Erythroblast (primary cell): ENCODE measurements around the gene TSC1.

ENCODE experiments used
- GATA1 ChIP-seq: IDR thresholded peaks from 2 replicates; pipeline ENCODE4 v1.6.1; 2011; ENCODE audit warnings: low read depth, mild to moderate bottlenecking, control low read depth, low read length, moderate library complexity
- POLR2A ChIP-seq: IDR thresholded peaks from 2 replicates; pipeline ENCODE4 v1.6.1; 2011; ENCODE audit warnings: mild to moderate bottlenecking, low read length

DNA sequence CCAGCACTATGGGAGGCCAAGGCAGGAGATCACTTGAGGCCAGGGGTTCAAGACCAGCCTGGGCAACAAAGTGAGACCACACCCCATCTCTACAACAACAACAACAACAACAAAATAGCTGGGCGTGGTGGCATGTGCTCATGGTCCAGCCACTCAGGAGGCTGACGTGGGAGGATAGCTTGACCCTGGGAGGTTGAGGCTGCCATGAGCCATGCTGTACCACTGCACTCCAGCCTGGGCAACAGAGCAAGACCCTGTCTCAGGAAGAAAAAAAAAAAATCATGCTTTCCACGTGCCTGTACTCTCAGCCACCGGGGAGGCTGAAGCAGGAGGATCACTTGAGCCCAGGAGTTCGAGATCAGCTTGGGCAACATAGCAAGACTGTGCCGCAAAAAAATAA lies 29.5 kb downstream of the TSC1 start:
- TF ChIP-seq POLR2A (no peak), GATA1 (no peak)
